ENCODE data around the gene TULP3.

TULP3 gene

GRCh38 chr12:2960390-2960956, 69.8 kb downstream of the TULP3 start:
- no peaks in the 10 kb centered on the region for H3K36me3 ChIP-seq (ENCODE audit: insufficient read depth, low read depth, low read length)
- peaks cover 20% of the 10 kb centered on the region for H3K27me3 ChIP-seq (ENCODE audit: insufficient read depth, low read length)
- peak overlapping the region; percentile 83 for H3K4me3 ChIP-seq (ENCODE audit: low read length)
- H3K9ac ChIP-seq (ENCODE audit: low read depth, low read length), result peak overlapping the region; percentile 67; the same call in 1 of the 2 replicates
- H3K4me1 ChIP-seq (ENCODE audit: insufficient read depth, low read length), result peaks cover 29% of the 10 kb centered on the region
- no peak overlapping the region for H3K27ac ChIP-seq (ENCODE audit: low read length)
- H3K9me3 ChIP-seq (ENCODE audit: insufficient read depth, low read depth, low read length), result no peaks in the 10 kb centered on the region

DNA sequence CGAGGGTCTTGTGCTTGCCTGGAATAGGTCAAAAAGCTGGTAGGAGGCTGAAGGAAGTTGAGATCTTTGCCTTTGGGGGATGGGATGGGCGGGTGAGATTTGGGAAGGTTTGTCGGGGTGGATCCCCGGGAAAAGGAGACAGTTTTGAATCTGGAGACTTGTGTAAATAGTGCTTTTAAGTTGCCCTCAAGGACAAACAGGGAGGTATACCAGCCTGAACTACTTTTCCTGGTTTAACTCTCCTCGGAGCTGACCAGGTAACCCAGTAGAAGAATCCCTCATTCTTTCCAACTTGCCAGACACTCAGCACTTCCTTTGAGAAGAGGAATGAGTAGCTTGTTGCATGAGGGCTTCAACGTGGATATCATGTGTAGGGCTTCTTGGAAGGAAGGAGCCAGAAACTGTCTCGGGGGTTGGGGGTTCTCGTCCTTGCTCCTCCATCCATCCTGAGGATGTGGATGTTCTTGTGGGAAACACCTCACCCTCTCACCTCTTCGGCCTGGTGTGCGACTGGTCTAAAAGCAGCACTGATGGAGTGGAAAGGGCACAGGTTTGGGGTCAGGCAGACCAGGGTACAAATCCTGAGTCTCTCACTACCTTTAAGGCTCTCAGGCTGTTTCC, 70.4 kb downstream of the TULP3 start:
- Histone ChIP-seq H3K4me1 (ENCODE audit: insufficient read depth, low read length) (peaks cover 29% of the 10 kb centered on the region), H3K4me3 (ENCODE audit: low read length) (peak overlapping the region; percentile 83), H3K27ac (ENCODE audit: low read length) (no peak overlapping the region), H3K9ac (ENCODE audit: low read depth, low read length) (peak overlapping the region; percentile 67; the same call in 1 of the 2 replicates), H3K9me3 (ENCODE audit: insufficient read depth, low read depth, low read length) (no peaks in the 10 kb centered on the region), H3K27me3 (ENCODE audit: insufficient read depth, low read length) (peaks cover 20% of the 10 kb centered on the region), H3K36me3 (ENCODE audit: insufficient read depth, low read depth, low read length) (0 out of 2 replicates have a peak, but pooled peaks cover 3% of the 10 kb centered on the region)

- Histone ChIP-seq H3K4me3 (ENCODE audit: low read length) (peak overlapping the region; percentile 83), H3K27me3 (ENCODE audit: insufficient read depth, low read length) (peaks cover 20% of the 10 kb centered on the region), H3K36me3 (ENCODE audit: insufficient read depth, low read depth, low read length) (0 out of 2 replicates have a peak, but pooled peaks cover 3% of the 10 kb centered on the region), H3K9me3 (ENCODE audit: insufficient read depth, low read depth, low read length) (no peaks in the 10 kb centered on the region), H3K27ac (ENCODE audit: low read length) (no peak overlapping the region), H3K4me1 (ENCODE audit: insufficient read depth, low read length) (peaks cover 29% of the 10 kb centered on the region), H3K9ac (ENCODE audit: low read depth, low read length) (peak overlapping the region; percentile 67; the same call in 1 of the 2 replicates)
Measured at GRCh38 chr12:2961705-2962104, 71.0 kb downstream of the TULP3 start.

- peak overlapping the region; percentile 56; the same call in 1 of the 2 replicates for H3K4me3 ChIP-seq (ENCODE audit: low read length)
- peak overlapping the region; percentile 83 for H3K27ac ChIP-seq (ENCODE audit: low read length)
- peak overlapping the region; percentile 68; the same call in 1 of the 2 replicates for H3K9ac ChIP-seq (ENCODE audit: low read depth, low read length)
- H3K9me3 ChIP-seq (ENCODE audit: insufficient read depth, low read depth, low read length), result no peaks in the 10 kb centered on the region
- H3K36me3 ChIP-seq (ENCODE audit: insufficient read depth, low read depth, low read length), result peaks cover 11% of the 10 kb centered on the region; the same call in 1 of the 2 replicates
- peaks cover 23% of the 10 kb centered on the region for H3K4me1 ChIP-seq (ENCODE audit: insufficient read depth, low read length)
- H3K27me3 ChIP-seq (ENCODE audit: insufficient read depth, low read length), result peaks cover 20% of the 10 kb centered on the region
Measured at GRCh38 chr12:2963154-2963759, 72.6 kb downstream of the TULP3 start.

DNA sequence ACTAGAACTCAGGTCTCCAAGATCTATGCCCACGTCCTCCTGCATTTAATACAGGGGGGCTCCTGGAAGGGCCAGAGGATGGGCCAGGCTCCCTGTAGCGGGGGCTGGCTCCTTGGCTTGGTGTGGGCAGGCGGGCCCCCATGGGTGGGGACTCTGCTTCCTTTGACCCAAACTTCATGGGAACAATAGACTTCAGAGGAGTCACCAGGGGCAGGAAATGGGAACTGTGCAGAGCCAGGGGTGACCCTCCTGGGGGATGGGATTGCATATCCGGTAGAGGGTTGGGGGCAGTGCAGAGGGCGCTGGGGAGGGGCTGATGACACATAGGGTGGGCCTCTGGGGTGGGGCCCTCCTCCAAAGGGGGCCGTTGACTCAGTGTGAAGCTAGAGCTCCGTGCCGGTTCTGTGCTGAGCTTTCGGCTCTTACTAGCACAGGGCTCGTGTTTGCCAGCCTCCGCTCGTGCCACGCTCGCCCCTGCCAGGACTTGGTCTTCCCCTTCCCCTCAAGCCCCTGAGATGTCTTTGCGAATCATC, 73.1 kb downstream of the TULP3 start:
- peak overlapping the region; percentile 83 for H3K27ac ChIP-seq (ENCODE audit: low read length)
- peaks cover 23% of the 10 kb centered on the region for H3K4me1 ChIP-seq (ENCODE audit: insufficient read depth, low read length)
- H3K4me3 ChIP-seq (ENCODE audit: low read length), result peak overlapping the region; percentile 56; the same call in 1 of the 2 replicates
- H3K36me3 ChIP-seq (ENCODE audit: insufficient read depth, low read depth, low read length), result peaks cover 13% of the 10 kb centered on the region; the same call in 1 of the 2 replicates
- no peaks in the 10 kb centered on the region for H3K9me3 ChIP-seq (ENCODE audit: insufficient read depth, low read depth, low read length)
- peaks cover 20% of the 10 kb centered on the region for H3K27me3 ChIP-seq (ENCODE audit: insufficient read depth, low read length)
- H3K9ac ChIP-seq (ENCODE audit: low read depth, low read length), result peak overlapping the region; percentile 68

DNA sequence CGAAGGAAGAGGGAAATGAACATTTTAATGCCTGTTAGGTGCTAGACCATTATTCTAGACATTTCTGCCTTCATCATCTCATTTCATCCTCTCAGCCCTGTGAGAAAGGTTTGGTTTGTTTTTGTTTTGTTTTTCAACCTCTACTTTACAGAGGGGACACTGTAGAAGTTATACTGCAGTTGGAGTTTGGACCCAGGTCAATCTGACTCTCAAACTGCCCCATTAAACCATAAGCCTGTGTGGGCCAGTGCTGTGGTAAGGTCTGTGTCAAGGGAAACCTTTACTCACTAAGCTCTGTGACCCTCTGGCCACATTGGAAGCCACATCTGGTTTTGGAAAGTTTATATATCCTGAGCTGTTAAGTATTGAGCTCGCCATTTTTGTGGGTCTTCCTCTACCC, 77.0 kb downstream of the TULP3 start:
- Histone ChIP-seq H3K9ac (ENCODE audit: low read depth, low read length) (no peak overlapping the region), H3K36me3 (ENCODE audit: insufficient read depth, low read depth, low read length) (peaks cover 32% of the 10 kb centered on the region), H3K4me3 (ENCODE audit: low read length) (no peak overlapping the region), H3K4me1 (ENCODE audit: insufficient read depth, low read length) (peaks cover 14% of the 10 kb centered on the region), H3K27me3 (ENCODE audit: insufficient read depth, low read length) (no peaks in the 10 kb centered on the region), H3K27ac (ENCODE audit: low read length) (no peak overlapping the region), H3K9me3 (ENCODE audit: insufficient read depth, low read depth, low read length) (no peaks in the 10 kb centered on the region)

DNA sequence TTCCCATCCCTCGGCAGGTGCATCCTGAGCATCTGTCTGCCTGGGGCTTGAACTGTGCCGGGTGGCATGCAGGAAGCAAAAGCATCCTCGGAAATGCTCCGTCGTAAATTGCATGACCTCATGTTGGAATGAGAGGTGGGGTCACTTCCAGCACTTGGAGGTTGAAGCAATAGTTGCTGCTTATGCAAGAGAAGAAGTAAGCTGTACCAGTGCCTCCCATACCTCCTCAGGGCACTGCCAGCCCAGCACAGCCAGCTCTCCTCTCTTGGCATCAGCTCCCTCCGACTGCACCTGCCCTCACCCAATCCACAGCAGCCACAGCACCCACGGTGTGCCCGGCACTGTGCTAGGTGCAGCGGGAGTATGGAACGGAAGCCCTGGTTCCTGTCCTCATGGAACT, 80.1 kb downstream of the TULP3 start:
- no peaks in the 10 kb centered on the region for H3K9me3 ChIP-seq (ENCODE audit: insufficient read depth, low read depth, low read length)
- H3K4me3 ChIP-seq (ENCODE audit: low read length), result no peak overlapping the region
- H3K27me3 ChIP-seq (ENCODE audit: insufficient read depth, low read length), result no peaks in the 10 kb centered on the region
- H3K9ac ChIP-seq (ENCODE audit: low read depth, low read length), result no peak overlapping the region
- H3K36me3 ChIP-seq (ENCODE audit: insufficient read depth, low read depth, low read length), result peaks cover 34% of the 10 kb centered on the region
- H3K27ac ChIP-seq (ENCODE audit: low read length), result no peak overlapping the region
- H3K4me1 ChIP-seq (ENCODE audit: insufficient read depth, low read length), result 0 out of 2 replicates have a peak, but pooled peaks cover 3% of the 10 kb centered on the region

DNA sequence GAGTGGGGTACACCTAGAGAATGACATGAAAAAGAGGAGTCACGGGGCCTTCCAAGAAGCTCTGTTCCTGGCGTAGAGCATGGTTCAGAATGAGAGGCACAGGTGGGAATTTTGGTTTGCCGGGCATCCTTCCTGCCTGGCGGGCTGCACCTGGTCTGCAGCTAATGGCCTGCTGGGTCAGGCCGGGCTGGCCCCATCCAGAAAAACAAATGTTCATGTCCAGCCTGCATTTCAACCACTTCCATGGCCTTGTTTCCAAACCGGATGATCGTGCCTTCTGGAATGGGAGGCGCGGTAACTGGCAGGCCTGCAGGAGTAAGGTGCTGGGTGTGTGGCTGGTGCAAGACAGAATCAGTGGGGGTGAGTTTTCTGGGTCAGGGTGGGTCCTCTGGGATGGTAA, 82.9 kb downstream of the TULP3 start:
- H3K4me3 ChIP-seq (ENCODE audit: low read length), result no peak overlapping the region
- peaks cover 32% of the 10 kb centered on the region for H3K36me3 ChIP-seq (ENCODE audit: insufficient read depth, low read depth, low read length)
- H3K27me3 ChIP-seq (ENCODE audit: insufficient read depth, low read length), result no peaks in the 10 kb centered on the region
- H3K9ac ChIP-seq (ENCODE audit: low read depth, low read length), result no peak overlapping the region
- H3K4me1 ChIP-seq (ENCODE audit: insufficient read depth, low read length), result peaks cover 12% of the 10 kb centered on the region; the same call in 1 of the 2 replicates
- H3K27ac ChIP-seq (ENCODE audit: low read length), result no peak overlapping the region
- no peaks in the 10 kb centered on the region for H3K9me3 ChIP-seq (ENCODE audit: insufficient read depth, low read depth, low read length)

DNA sequence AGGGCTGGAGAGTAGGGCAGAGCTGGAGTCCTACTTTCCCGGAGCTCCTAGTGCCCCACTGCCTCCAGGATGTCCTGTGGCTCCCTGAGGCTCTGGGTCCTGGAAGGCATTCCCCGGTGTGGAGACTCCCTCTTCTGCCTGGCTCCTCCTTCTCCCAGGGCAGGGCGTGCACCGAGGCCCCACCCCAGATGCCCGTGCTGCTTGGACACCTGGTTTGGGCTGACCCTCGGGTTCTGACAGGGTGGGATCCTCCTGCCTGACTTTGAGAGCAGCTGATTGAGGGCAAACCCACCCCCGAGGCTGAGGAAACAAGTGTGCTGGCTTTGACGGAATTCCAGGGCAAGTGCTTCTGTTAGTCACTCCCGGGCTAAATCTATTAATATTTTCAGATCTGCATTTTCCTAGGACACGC, 83.9 kb downstream of the TULP3 start:
- Histone ChIP-seq H3K4me3 (ENCODE audit: low read length) (no peak overlapping the region), H3K9me3 (ENCODE audit: insufficient read depth, low read depth, low read length) (no peaks in the 10 kb centered on the region), H3K36me3 (ENCODE audit: insufficient read depth, low read depth, low read length) (peaks cover 28% of the 10 kb centered on the region), H3K4me1 (ENCODE audit: insufficient read depth, low read length) (peaks cover 12% of the 10 kb centered on the region; the same call in 1 of the 2 replicates), H3K27ac (ENCODE audit: low read length) (no peak overlapping the region), H3K27me3 (ENCODE audit: insufficient read depth, low read length) (no peaks in the 10 kb centered on the region), H3K9ac (ENCODE audit: low read depth, low read length) (no peak overlapping the region)

GRCh38 chr12:2976581-2976996, 85.9 kb downstream of the TULP3 start:
- H3K9me3 ChIP-seq (ENCODE audit: insufficient read depth, low read depth, low read length), result no peaks in the 10 kb centered on the region
- H3K27me3 ChIP-seq (ENCODE audit: insufficient read depth, low read length), result no peaks in the 10 kb centered on the region
- H3K27ac ChIP-seq (ENCODE audit: low read length), result no peak overlapping the region
- peaks cover 24% of the 10 kb centered on the region for H3K36me3 ChIP-seq (ENCODE audit: insufficient read depth, low read depth, low read length)
- peaks cover 12% of the 10 kb centered on the region; the same call in 1 of the 2 replicates for H3K4me1 ChIP-seq (ENCODE audit: insufficient read depth, low read length)
- no peak overlapping the region for H3K4me3 ChIP-seq (ENCODE audit: low read length)
- no peak overlapping the region for H3K9ac ChIP-seq (ENCODE audit: low read depth, low read length)

DNA sequence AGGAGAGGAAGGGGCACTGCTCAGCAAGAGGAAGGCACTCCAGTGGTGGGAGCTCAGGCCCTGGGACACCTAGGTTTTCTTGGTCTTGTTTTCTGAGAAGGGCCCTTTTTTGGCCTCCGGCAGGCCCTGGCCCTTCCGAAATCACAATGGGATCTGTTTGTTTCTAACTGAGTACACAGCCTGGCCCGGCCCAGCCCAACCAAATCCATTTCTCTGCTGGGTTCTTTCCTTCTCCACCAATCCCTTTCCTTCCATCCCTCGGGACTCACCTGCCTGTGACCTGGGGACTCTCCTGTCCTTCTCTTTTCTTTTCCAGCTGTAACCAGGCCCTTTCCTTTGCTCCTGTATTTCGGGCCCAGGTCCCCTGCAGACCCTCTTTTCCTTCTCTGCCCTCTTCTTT, 87.1 kb downstream of the TULP3 start:
- Histone ChIP-seq H3K9me3 (ENCODE audit: insufficient read depth, low read depth, low read length) (no peaks in the 10 kb centered on the region), H3K27me3 (ENCODE audit: insufficient read depth, low read length) (no peaks in the 10 kb centered on the region), H3K4me1 (ENCODE audit: insufficient read depth, low read length) (peaks cover 12% of the 10 kb centered on the region; the same call in 1 of the 2 replicates), H3K36me3 (ENCODE audit: insufficient read depth, low read depth, low read length) (peaks cover 22% of the 10 kb centered on the region), H3K27ac (ENCODE audit: low read length) (no peak overlapping the region), H3K9ac (ENCODE audit: low read depth, low read length) (no peak overlapping the region), H3K4me3 (ENCODE audit: low read length) (no peak overlapping the region)
